ENCODE measurements around the gene IL4R. TPM values are rescaled to one million over a fixed set of nuclear protein-coding genes. Genes with fewer than 3 reads are reported as not detected.

IL4R gene
- total and polyA plus RNA-seq, 10 of the 15 experiments (the other 5 are each of a cell fraction or from before 2014, with no cell fraction given), result 2.6 to 70.4 (median 36.6) TPM

- TF ChIP-seq JUND (IDR thresholded peaks at IDR 0.05; ENCODE audit: low read depth, low read length) (0 out of 2 replicates have a peak, but pooled peaks have one; percentile 34), EGR1 (IDR thresholded peaks at IDR 0.05; ENCODE audit: borderline replicate concordance in 1 of 2, low read depth in 2 of 2, low read length in 2 of 2) (peak in 1 of 2 experiments; percentile 90; a peak in 2 of 3 replicates), NFYB (IDR thresholded peaks at IDR 0.05; ENCODE audit: insufficient read depth, low read depth, low read length) (no peak), EED (IDR thresholded peaks at IDR 0.05; ENCODE audit: low read depth) (peak; percentile 97), SMAD1 (IDR thresholded peaks at IDR 0.05; ENCODE audit: low read depth, partially characterized antibody) (peak; percentile 76), ZBED1 (IDR thresholded peaks at IDR 0.05; ENCODE audit: borderline replicate concordance) (peak; percentile 91; the same call in 1 of the 2 replicates), HCFC1 (IDR thresholded peaks at IDR 0.05; ENCODE audit: low read length) (peak; percentile 8; the same call in 1 of the 2 replicates)
- TF ChIP-seq, protein P1, sequence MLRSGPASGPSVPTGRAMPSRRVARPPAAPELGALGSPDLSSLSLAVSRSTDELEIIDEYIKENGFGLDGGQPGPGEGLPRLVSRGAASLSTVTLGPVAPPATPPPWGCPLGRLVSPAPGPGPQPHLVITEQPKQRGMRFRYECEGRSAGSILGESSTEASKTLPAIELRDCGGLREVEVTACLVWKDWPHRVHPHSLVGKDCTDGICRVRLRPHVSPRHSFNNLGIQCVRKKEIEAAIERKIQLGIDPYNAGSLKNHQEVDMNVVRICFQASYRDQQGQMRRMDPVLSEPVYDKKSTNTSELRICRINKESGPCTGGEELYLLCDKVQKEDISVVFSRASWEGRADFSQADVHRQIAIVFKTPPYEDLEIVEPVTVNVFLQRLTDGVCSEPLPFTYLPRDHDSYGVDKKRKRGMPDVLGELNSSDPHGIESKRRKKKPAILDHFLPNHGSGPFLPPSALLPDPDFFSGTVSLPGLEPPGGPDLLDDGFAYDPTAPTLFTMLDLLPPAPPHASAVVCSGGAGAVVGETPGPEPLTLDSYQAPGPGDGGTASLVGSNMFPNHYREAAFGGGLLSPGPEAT (IDR thresholded peaks at IDR 0.05; ENCODE audit: low read depth), result peak; percentile 82
These were observed 92.0 kb downstream of the IL4R start (continued) for GRCh38 chr16:27405546-27406451.
